Testis (tissue), 3 donors: ENCODE measurements around the gene TPSB2. TPM values are rescaled to one million over a fixed set of nuclear protein-coding genes. Genes with fewer than 3 reads are reported as not detected.
"Not testable (repeated sequence)": the region's sequence is repeated elsewhere in the genome, so short reads cannot be mapped to it uniquely, and the experiment has no call there.

Source experiments
- DNase-seq: peaks from one replicate; pipeline ENCODE4 v3.0.0-alpha.2; 2019
- H3K27ac ChIP-seq, 2 donors: fragments of 200-600 bp; sonication (generic); one replicate each; pipeline ENCODE4 v1.5.1; 2019
- H3K27me3 ChIP-seq: fragments of 200-600 bp; sonication (generic); one replicate; pipeline ENCODE4 v1.5.1; 2019
- H3K36me3 ChIP-seq: fragments of 200-600 bp; sonication (generic); one replicate; pipeline ENCODE4 v1.5.1; 2017; ENCODE audit warnings: low read depth; ENCODE audit errors: missing control alignments
- H3K4me1 ChIP-seq: fragments of 200-600 bp; sonication (generic); one replicate; pipeline ENCODE4 v1.5.1; 2019
- H3K4me3 ChIP-seq, 2 donors: fragments of 200-600 bp; sonication (generic); one replicate each; pipeline ENCODE4 v1.5.1; 2017 to 2019
- H3K9me3 ChIP-seq: fragments of 200-600 bp; sonication (generic); one replicate; pipeline ENCODE4 v1.5.1; 2017
- CTCF ChIP-seq, 3 experiments: fragments of 450-650 bp in 2 of 3; fragments of 200-600 bp in 1 of 3; sonication (generic) in 1 of 3; IDR thresholded peaks; one replicate each; pipeline ENCODE4 v1.5.1; 2016 to 2019; ENCODE audit warnings: antibody characterized with exemption in 3 of 3, mild to moderate bottlenecking in 2 of 3, moderate library complexity in 1 of 3
- POLR2A ChIP-seq: fragments of 450-650 bp; IDR thresholded peaks from one replicate; pipeline ENCODE4 v1.6.1; 2017; ENCODE audit warnings: antibody characterized with exemption, mild to moderate bottlenecking, moderate library complexity
- WGBS, 2 donors: methylation state at CpG; one replicate each; pipeline ENCODE4 v1.1.5; 2018; 5-methylcytosine and 5-hydroxymethylcytosine counted together
- intact Hi-C: fragments of 100-400 bp; cut with DNase I; formaldehyde crosslinking; loops from one replicate; pipeline ENCODE4 v1.15.1; 2023; ENCODE audit warnings: low total_unique reads
- polyA plus RNA-seq: library from polyadenylated mRNA; stranded (reverse); fragments of 350-450 nt; fragmentation: Illumina TruSeq; extraction: RNeasy Lipid Tissue Mini Kit (QIAGEN cat#74804); gene quantifications from one replicate; pipeline ENCODE4 v1.2.3, GENCODE V29; 2014; ENCODE audit warnings: low read depth, low replicate concordance; ENCODE audit not compliant: insufficient read depth
- total RNA-seq, 2 donors: library from RNA; depleted of rRNA; stranded (reverse); fragments of >200 nt; gene quantifications; one replicate each; pipeline ENCODE4 v1.2.3, GENCODE V29; 2016

TPSB2 gene
- total and polyA plus RNA-seq, 3 donors from 2014 or later: 10.8 to 49.5 (median 16.1) TPM

- TF ChIP-seq POLR2A (no peak), CTCF (IDR thresholded peaks at IDR 0.05) (no peak)
- H3K4me3 ChIP-seq: no peak overlapping the region
- no peaks in the 10 kb centered on the region for H3K36me3 ChIP-seq
- H3K27me3 ChIP-seq: no peaks in the 10 kb centered on the region
- no peaks in the 10 kb centered on the region for H3K9me3 ChIP-seq
- H3K27ac ChIP-seq: no peak overlapping the region
- H3K4me1 ChIP-seq: no peaks in the 10 kb centered on the region
- intact Hi-C loops: no loop called here
- no peak for DNase-seq
- 81 to 88% methylated on average over 18 to 34 of the region's 34 CpGs for WGBS, 2 donors
Measured at GRCh38 chr16:1257561-1258224, 27.7 kb upstream of the TPSB2 start.

GRCh38 chr16:1256874-1257322 lies 26.9 kb upstream of the TPSB2 start:
- WGBS, 2 donors: 85 to 95% methylated on average over 14 to 22 of the region's 22 CpGs
- no peak for DNase-seq
- Histone ChIP-seq H3K36me3 (no peaks in the 10 kb centered on the region), H3K4me1 (no peaks in the 10 kb centered on the region), H3K27ac (no peak overlapping the region), H3K27me3 (no peaks in the 10 kb centered on the region), H3K9me3 (no peaks in the 10 kb centered on the region), H3K4me3 (no peak overlapping the region)
- intact Hi-C loops: no loop called here
- no peak for TF ChIP-seq CTCF (IDR thresholded peaks at IDR 0.05)
- no peak for TF ChIP-seq POLR2A

- H3K27ac ChIP-seq, H3K27me3 ChIP-seq, DNase-seq, H3K4me1 ChIP-seq, H3K9me3 ChIP-seq, H3K36me3 ChIP-seq, intact Hi-C loops, H3K4me3 ChIP-seq: not testable (repeated sequence)
- 72% methylated on average over 21 of the region's 23 CpGs; no CpG with 5 or more reads in 1 of the 2 donors for WGBS, 2 donors
Measured at GRCh38 chr16:1256296-1256873, 26.4 kb upstream of the TPSB2 start.

- H3K9me3 ChIP-seq, H3K4me3 ChIP-seq, H3K4me1 ChIP-seq, DNase-seq, H3K27ac ChIP-seq, intact Hi-C loops, H3K36me3 ChIP-seq, H3K27me3 ChIP-seq: not testable (repeated sequence)
- 73 to 86% methylated on average over 13 to 17 of the region's 26 CpGs for WGBS, 2 donors
Measured at GRCh38 chr16:1255276-1256122, 25.5 kb upstream of the TPSB2 start, which contains the start of gene TPSD1. TSS of gene TPSD1 (plus strand) at chr16:1256069. CDS start at chr16:1256281, 212 bp downstream.

- H3K4me1 ChIP-seq, intact Hi-C loops, H3K36me3 ChIP-seq, H3K27me3 ChIP-seq, H3K27ac ChIP-seq, H3K9me3 ChIP-seq, H3K4me3 ChIP-seq, DNase-seq: not testable (repeated sequence)
- WGBS, 2 donors: 75 to 80% methylated on average over 1 to 2 of the region's 3 CpGs
Measured at GRCh38 chr16:1254821-1255220, 24.8 kb upstream of the TPSB2 start.

- H3K9me3 ChIP-seq, H3K27ac ChIP-seq, H3K27me3 ChIP-seq, DNase-seq, intact Hi-C loops, H3K4me1 ChIP-seq, H3K36me3 ChIP-seq, H3K4me3 ChIP-seq: not testable (repeated sequence)
- WGBS, 2 donors: no CpG with 5 or more reads among the region's 47 CpGs
Measured at GRCh38 chr16:1253701-1254364, 23.8 kb upstream of the TPSB2 start.

- DNase-seq, intact Hi-C loops: not testable (repeated sequence)
- WGBS, 2 donors: no CpG with 5 or more reads among the region's 43 CpGs
Measured at GRCh38 chr16:1249031-1249755, 19.2 kb upstream of the TPSB2 start.

GRCh38 chr16:1247903-1248537 lies 18.0 kb upstream of the TPSB2 start:
- H3K4me1 ChIP-seq, H3K4me3 ChIP-seq, H3K27ac ChIP-seq, H3K9me3 ChIP-seq, DNase-seq, intact Hi-C loops, H3K36me3 ChIP-seq, H3K27me3 ChIP-seq: not testable (repeated sequence)
- WGBS, 2 donors: 47 to 73% methylated on average over 13 of the region's 14 CpGs

More at GRCh38 chr16:1249031-1249755, 19.2 kb upstream of the TPSB2 start:
- not testable (repeated sequence) for H3K4me3 ChIP-seq, H3K27ac ChIP-seq, H3K9me3 ChIP-seq, H3K4me1 ChIP-seq, H3K36me3 ChIP-seq, H3K27me3 ChIP-seq
